HAP-1 (cell line): ENCODE data around the gene ARHGAP29.

ENCODE experiments used
- DNase-seq, 2 experiments: peaks; one replicate each; pipeline ENCODE4 v3.0.0-alpha.2; 2016 to 2020; ENCODE audit warnings: low spot score in 2 of 2
- H3K27me3 ChIP-seq: fragments of 250-450 bp; sonication (Bioruptor Pico); 2 replicates; pipeline ENCODE4 v1.5.1; 2020; ENCODE audit warnings: low read depth, mild to moderate bottlenecking, moderate library complexity
- H3K36me3 ChIP-seq: fragments of 250-450 bp; sonication (Bioruptor Pico); replicated peaks from 2 replicates; pipeline ENCODE4 v1.5.1; 2020; ENCODE audit warnings: mild to moderate bottlenecking
- H3K4me1 ChIP-seq: fragments of 250-450 bp; sonication (Bioruptor Pico); 2 replicates; pipeline ENCODE4 v1.5.1; 2020; ENCODE audit warnings: mild to moderate bottlenecking
- H3K4me3 ChIP-seq: fragments of 250-450 bp; sonication (Bioruptor Pico); 2 replicates; pipeline ENCODE4 v1.5.1; 2020; ENCODE audit warnings: mild to moderate bottlenecking, moderate library complexity
- H3K9me3 ChIP-seq: fragments of 250-450 bp; sonication (Bioruptor Pico); 2 replicates; pipeline ENCODE4 v1.5.1; 2020; ENCODE audit warnings: mild to moderate bottlenecking, moderate library complexity
- in situ Hi-C: fragments of 300-500 bp; cut with MboI; formaldehyde crosslinking; loops from 3 replicates; pipeline ENCODE4 v1.14.3; 2020; ENCODE audit warnings: low sequenced_read_pairs, inconsistent platforms, mixed read lengths

Gene ARHGAP29

GRCh38 chr1:94250341-94250740, 13.0 kb upstream of the ARHGAP29 start:
- H3K9me3 ChIP-seq, result no peaks in the 10 kb centered on the region
- no peak for DNase-seq
- in situ Hi-C loops, result no loop called here
- H3K4me1 ChIP-seq, result no peaks in the 10 kb centered on the region
- no peaks in the 10 kb centered on the region for H3K36me3 ChIP-seq
- peaks cover 50% of the 10 kb centered on the region for H3K27me3 ChIP-seq
- no peak overlapping the region for H3K4me3 ChIP-seq

DNA sequence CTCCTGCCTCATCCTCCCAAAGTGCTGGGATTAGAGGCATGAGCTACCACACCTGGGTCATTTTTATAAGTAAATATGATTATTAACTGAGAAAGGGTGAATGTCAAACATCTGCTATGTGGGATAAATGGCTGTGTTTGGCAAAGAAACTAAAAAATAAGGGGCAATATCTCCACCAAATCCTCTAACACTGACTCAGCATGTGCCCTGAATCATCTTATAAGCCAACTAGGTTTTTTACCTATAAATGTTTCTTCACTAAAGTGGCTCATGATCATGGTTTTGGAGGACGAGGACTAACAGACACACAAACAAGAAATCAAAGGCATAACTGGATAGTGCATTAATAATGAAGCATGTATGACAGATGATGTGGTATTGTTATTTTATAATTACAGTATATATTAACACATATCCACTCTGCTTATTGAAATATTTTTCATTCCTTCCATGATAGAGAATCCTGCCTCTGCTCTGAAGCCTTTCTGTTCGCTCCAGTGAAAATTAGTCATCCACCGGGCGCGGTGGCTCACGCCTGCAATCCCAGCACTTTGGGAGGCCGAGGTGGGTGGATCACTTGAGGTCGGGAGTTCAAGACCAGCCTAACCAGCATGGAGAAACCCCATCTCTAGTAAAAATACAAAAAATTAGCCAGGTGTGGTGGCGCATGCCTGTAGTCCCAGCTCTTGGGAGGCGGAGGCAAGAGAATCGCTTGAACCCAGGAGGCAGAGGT, 11.7 kb upstream of the ARHGAP29 start:
- no peaks in the 10 kb centered on the region for H3K9me3 ChIP-seq
- H3K36me3 ChIP-seq, result no peaks in the 10 kb centered on the region
- no peak for DNase-seq
- no peak overlapping the region for H3K4me3 ChIP-seq
- no peaks in the 10 kb centered on the region for H3K4me1 ChIP-seq
- in situ Hi-C loops, result no loop called here
- peaks cover 43% of the 10 kb centered on the region for H3K27me3 ChIP-seq

DNA sequence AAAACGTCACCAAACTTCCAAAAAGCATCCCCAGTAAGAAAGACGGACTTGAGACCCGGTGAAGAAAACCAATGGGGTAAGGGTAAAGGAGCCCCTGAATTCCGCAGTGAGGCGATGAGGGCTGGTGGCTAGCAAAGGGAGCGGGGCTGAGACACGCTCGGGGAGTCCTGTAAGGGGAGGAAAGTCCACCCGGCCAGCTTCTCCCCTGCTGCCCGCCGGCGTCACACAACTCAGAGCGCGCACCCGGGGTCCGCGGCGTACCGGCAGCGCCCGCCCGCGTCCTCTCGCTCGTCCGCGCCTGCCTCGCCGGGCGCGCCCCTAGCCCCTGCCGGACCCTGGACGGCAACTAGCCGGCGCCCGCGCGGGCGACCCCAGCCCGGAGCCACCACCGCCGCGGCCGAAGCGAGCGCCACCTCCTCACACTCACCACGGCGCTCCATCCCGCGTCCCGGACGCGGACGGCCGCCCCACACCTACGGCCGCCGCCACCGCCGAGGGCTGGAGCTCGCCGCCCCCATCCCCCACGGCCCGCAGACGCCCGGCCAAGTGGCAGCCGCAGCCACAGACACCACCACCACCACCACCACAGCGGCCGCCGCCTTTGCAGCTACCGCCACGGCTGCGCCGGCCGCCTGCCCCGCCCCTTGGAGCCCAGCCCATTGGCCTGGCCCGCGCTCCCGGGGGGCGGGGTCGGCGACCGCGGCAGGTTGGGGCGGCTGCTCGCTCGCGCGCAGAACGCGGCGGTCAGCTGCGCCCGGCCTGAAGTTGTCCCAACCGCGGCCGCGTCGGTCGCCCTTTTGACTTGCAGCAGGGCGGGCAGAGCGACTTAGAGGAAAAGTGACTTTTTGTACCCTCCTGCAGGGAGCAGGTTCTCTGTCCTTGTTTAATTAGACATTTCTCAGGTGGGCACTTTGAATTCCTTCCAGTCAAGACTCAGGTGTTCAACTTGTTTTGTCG, 10.0 kb upstream of the ARHGAP29 start:
- no peaks in the 10 kb centered on the region for H3K36me3 ChIP-seq
- peaks cover 53% of the 10 kb centered on the region for H3K27me3 ChIP-seq
- peak overlapping the region; percentile 25 for H3K4me3 ChIP-seq
- H3K4me1 ChIP-seq, result no peaks in the 10 kb centered on the region
- no peaks in the 10 kb centered on the region for H3K9me3 ChIP-seq
- in situ Hi-C loops, result no loop called here
- peak; percentile 44 to 87 for DNase-seq

DNA sequence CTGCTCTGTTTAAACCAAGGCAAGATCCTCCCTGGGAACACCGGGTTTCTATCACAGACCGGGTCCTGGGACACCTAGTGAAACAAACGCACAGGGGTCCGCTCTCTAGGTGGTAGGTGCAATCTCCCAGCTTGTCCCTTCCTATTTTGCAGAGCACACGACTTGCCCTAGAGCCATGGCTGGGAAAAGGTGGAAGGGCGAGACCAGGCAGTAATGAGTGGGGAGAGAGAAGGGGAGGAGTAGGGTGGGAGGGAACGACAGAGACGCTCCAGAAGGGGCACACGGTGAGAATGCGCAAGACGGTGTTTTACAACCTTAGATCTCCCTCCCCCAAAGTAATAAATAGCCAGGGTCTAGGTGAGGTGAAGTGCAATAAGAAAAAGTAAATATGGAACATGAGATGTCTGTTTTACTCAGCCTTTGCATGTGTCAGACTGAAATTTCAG, 9.3 kb upstream of the ARHGAP29 start:
- peaks cover 55% of the 10 kb centered on the region for H3K27me3 ChIP-seq
- H3K9me3 ChIP-seq, result no peaks in the 10 kb centered on the region
- no peak for DNase-seq
- no peaks in the 10 kb centered on the region for H3K36me3 ChIP-seq
- H3K4me3 ChIP-seq, result peak overlapping the region; percentile 25
- in situ Hi-C loops, result no loop called here
- H3K4me1 ChIP-seq, result no peaks in the 10 kb centered on the region

DNA sequence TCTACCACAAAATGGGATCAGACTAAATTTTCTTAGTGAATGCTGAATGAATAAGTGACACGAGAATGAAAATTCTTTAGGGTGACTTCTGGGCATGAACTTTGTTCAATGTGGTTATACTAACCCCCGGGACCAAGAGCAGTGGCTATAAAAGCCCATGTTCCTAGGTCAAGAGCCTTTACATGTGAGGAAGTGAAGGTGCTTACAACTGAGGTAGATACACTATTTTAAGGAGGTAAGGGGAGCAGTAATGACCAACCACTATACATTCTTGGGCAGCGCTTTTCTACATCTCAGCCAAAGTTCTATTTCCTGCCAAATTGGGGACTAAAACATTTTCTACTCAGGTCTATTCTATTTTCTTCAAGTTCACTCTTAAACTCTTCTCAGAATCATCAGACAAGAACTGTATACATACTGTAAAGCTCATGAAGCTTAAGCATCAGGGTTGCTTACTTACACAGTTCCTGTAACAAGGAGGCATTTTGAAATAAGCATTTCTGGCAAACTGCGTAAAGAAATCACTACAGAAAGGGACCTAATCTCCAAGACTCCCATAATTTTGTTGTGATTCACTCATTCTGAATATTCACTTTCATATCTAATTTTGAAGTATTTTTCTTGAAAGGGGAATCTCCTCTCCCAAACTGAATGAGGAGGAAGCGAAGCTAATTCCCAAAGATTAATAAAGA, 8.5 kb upstream of the ARHGAP29 start:
- no peaks in the 10 kb centered on the region for H3K36me3 ChIP-seq
- no peak for DNase-seq
- no peaks in the 10 kb centered on the region for H3K9me3 ChIP-seq
- no peaks in the 10 kb centered on the region for H3K4me1 ChIP-seq
- peaks cover 51% of the 10 kb centered on the region for H3K27me3 ChIP-seq
- H3K4me3 ChIP-seq, result no peak overlapping the region
- in situ Hi-C loops, result no loop called here

DNA sequence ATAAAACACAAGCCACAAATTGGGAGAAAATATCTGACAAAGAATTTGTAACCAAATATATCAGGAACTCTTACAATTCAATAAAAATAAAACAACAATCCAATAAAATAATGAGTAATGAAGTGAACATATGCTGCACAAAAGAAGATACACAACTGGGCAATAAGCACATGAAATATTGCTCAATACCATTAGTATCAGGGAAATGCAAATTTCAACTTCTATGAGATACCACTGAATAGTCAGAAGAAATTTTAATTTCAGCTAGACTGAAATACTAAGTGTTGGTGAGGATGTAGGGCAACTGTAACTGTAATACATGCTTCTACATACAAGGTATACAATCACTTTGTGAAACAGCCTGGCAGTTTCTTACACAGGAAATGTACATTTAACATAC, 7.4 kb upstream of the ARHGAP29 start:
- Histone ChIP-seq H3K4me3 (no peak overlapping the region), H3K4me1 (no peaks in the 10 kb centered on the region), H3K27me3 (peaks cover 56% of the 10 kb centered on the region), H3K9me3 (no peaks in the 10 kb centered on the region), H3K36me3 (no peaks in the 10 kb centered on the region)
- in situ Hi-C loops, result no loop called here
- no peak for DNase-seq

- H3K27me3 ChIP-seq, result peaks cover 64% of the 10 kb centered on the region
- no peaks in the 10 kb centered on the region for H3K9me3 ChIP-seq
- H3K4me3 ChIP-seq, result no peak overlapping the region
- DNase-seq, result no peak
- in situ Hi-C loops, result no loop called here
- H3K4me1 ChIP-seq, result no peaks in the 10 kb centered on the region
- no peaks in the 10 kb centered on the region for H3K36me3 ChIP-seq
These were observed 6.3 kb upstream of the ARHGAP29 start for GRCh38 chr1:94243665-94244064.

DNA sequence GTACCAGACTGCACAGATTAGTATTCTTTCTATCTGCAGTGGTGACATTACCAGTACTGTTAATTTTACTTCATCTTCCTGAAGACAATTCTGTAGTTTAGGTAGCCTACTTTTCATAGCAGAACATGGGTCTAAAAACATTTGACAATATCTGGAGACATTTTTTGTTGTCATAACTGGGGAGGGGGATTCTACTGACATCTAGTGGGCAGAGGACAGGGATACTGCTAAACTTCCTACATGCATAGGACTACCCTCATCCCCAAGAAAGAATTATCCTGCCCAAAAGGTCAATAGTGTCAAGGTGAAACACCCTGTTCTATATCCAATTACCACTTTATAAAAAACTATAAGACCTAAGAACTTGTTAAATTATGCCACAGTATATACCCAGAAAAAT, 3.4 kb upstream of the ARHGAP29 start:
- Histone ChIP-seq H3K4me3 (no peak overlapping the region), H3K36me3 (no peaks in the 10 kb centered on the region), H3K4me1 (no peaks in the 10 kb centered on the region), H3K9me3 (no peaks in the 10 kb centered on the region), H3K27me3 (peaks cover 60% of the 10 kb centered on the region)
- in situ Hi-C loops, result no loop called here
- peak in 1 of 2 experiments; percentile 37 for DNase-seq

DNA sequence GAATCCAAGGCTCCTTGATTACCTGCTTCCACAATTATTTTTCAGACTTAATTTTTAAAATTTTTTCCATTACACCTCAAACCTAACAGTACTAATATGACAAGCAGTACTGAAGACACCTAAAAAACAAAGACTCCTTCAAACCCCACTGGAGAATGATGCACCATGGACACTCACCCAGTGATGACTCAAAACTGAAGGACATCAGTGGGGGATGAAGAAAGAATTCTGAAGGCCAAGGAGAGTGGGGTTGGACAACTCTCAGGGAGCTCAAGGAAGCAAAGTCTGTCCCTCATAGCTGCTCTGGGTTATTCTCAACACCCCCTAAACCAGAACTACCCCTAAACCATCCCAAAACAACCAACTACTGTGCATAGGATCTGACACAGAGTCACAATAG, 2.4 kb upstream of the ARHGAP29 start:
- Histone ChIP-seq H3K36me3 (no peaks in the 10 kb centered on the region), H3K9me3 (no peaks in the 10 kb centered on the region), H3K4me1 (no peaks in the 10 kb centered on the region), H3K27me3 (peaks cover 60% of the 10 kb centered on the region), H3K4me3 (no peak overlapping the region)
- no peak for DNase-seq
- in situ Hi-C loops, result no loop called here

- DNase-seq, result no peak
- Histone ChIP-seq H3K9me3 (no peaks in the 10 kb centered on the region), H3K27me3 (peaks cover 67% of the 10 kb centered on the region), H3K4me3 (no peak overlapping the region), H3K4me1 (no peaks in the 10 kb centered on the region), H3K36me3 (no peaks in the 10 kb centered on the region)
- in situ Hi-C loops, result no loop called here
These were observed 1.7 kb upstream of the ARHGAP29 start for GRCh38 chr1:94239051-94239450.

DNA sequence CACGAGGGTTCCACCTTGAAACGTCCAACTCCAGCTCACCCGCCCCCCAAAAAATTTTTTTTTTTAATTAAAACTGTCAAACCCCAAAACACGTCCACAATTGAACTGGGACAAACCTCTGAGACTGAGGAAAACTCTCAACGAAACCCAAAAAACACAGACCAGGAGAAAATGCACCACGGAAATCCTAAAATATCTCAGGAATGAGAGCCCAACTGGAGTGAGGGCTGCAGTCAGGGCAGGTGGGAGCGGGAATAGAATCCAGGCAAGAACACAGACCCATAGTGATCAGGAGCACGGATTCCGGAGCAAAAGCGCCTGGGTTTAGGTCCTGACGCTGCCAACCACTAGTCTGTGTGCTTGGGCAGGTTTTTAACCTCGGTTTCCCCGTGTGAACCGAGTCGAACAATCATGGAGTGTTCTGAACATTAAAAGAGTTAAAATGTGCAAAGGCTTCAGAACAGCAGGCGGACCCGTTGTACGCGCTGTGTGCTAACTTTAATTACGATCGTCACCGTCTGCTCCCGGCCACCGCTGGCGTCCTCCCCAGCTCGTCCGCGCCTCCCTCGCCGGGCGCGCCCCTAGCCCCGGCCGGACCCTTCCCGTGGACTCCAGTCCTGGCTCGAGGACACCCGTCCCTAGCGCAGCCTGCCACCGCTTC, 624 bp downstream of the ARHGAP29 start:
- in situ Hi-C loops, result no loop called here
- H3K4me3 ChIP-seq, result peak overlapping the region; percentile 34
- no peaks in the 10 kb centered on the region for H3K4me1 ChIP-seq
- H3K9me3 ChIP-seq, result no peaks in the 10 kb centered on the region
- peaks cover 67% of the 10 kb centered on the region for H3K27me3 ChIP-seq
- DNase-seq, result peak; percentile 18 to 40
- H3K36me3 ChIP-seq, result no peaks in the 10 kb centered on the region

- DNase-seq, result no peak
- Histone ChIP-seq H3K27me3 (peaks cover 73% of the 10 kb centered on the region), H3K36me3 (no peaks in the 10 kb centered on the region), H3K4me3 (no peak overlapping the region), H3K4me1 (no peaks in the 10 kb centered on the region), H3K9me3 (no peaks in the 10 kb centered on the region)
- in situ Hi-C loops, result no loop called here
These were observed 1.3 kb downstream of the ARHGAP29 start for GRCh38 chr1:94236013-94236491.
